Stimulated activated CD8-positive, alpha-beta memory T cell treated with anti-CD3 and anti-CD28 coated beads, Interleukin-7, amount 100 ng/mL, for 1 hour (primary cell): ENCODE measurements around the gene KCNMB1.
"Not testable (repeated sequence)": the region's sequence is repeated elsewhere in the genome, so short reads cannot be mapped to it uniquely, and the experiment has no call there.

ENCODE experiments used
- DNase-seq, 2 donors: peaks; one replicate each; pipeline ENCODE4 v3.0.0-alpha.2; 2020; ENCODE audit warnings: low read depth in 2 of 2

The KCNMB1 gene

DNA sequence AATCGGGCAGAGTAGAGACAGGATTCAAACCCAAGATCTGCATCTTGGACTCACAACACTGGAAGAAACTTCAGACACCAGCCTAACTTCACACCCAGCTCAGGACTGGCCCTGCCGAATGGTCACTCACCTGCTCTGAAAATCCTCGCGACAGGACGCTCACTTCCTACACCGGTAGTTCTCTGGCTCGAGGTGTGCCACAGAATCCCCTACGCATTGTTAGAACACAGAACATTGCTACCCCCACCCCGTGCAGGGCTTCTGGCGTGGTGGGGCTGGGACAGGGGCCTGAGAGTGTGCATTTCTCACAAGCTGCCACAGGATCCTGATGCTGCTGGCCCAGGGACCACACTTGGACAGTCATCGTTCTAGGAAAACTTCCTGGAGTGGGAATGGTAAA is 12.1 kb downstream of the KCNMB1 start:
- no peak for DNase-seq

- not testable (repeated sequence) for DNase-seq
Measured at GRCh38 chr5:170376526-170376925, 12.6 kb downstream of the KCNMB1 start.

- DNase-seq, result no peak
Measured at GRCh38 chr5:170375283-170375682, 13.9 kb downstream of the KCNMB1 start.

- DNase-seq, result no peak
Measured at GRCh38 chr5:170372971-170373370, 16.2 kb downstream of the KCNMB1 start.

GRCh38 chr5:170368586-170368985 is 20.6 kb downstream of the KCNMB1 start:
- no peak for DNase-seq

DNA sequence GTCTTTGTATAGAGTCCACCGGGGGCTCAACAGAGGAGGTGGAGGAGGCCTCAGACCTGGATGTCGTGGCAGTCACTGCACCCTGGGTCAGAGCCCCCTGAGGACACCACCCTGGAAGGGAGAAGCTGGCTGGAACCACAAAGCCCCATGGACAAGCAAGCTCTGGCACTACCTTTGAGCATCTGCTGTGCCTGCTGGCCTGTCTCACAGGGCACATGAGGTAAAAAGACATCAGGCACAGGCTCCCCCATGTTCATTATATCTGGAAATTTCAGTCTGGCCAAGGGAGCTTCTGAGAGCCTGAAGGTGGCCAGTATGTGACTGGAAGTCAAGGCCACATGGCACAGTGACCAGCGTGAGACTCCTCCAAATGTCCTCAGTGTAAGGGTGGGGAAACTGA is 22.9 kb downstream of the KCNMB1 start:
- no peak for DNase-seq

GRCh38 chr5:170365831-170366230 is 23.3 kb downstream of the KCNMB1 start:
- DNase-seq, result no peak

- no peak for DNase-seq
Measured at GRCh38 chr5:170365011-170365410, 24.2 kb downstream of the KCNMB1 start.

DNA sequence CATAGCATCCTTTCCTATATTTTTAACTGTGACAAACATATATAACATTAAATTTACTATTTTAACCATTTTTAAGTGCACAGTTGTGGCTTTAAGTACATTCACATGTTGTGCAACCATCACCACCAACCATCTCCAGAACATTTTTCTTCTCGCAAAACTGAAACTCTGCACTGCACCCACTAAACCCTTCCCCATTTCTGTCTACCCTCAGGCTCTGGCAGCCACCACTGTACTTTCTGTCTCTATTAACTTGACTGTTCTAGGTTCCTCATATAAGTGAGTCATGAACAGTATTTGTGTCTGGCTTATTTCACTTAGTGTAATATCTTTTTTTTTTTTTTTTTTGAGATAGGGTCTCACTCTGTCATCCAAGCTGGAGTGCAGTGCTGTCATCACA is 25.5 kb downstream of the KCNMB1 start:
- no peak for DNase-seq

DNA sequence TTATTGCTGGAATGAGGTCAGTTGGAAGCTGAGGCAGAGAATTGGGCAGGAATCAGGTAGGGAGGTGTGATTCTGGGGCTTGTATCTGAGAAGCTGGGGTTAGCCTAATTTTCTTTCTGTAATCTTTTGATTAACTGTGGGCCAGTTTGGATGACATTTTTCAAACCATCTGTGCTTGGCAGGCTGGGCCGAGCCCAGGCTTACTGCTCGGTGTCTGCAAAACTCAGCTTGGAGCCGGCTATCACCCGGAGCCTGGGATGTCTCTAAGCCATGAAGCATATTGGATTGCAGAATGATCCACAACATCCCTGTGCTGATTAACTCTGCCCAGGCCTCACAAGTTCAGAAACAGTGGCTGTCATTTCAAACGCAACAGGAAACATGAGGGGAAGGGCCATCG is 26.5 kb downstream of the KCNMB1 start:
- no peak for DNase-seq

- no peak for DNase-seq
Measured at GRCh38 chr5:170362102-170362501, 27.1 kb downstream of the KCNMB1 start.

DNA sequence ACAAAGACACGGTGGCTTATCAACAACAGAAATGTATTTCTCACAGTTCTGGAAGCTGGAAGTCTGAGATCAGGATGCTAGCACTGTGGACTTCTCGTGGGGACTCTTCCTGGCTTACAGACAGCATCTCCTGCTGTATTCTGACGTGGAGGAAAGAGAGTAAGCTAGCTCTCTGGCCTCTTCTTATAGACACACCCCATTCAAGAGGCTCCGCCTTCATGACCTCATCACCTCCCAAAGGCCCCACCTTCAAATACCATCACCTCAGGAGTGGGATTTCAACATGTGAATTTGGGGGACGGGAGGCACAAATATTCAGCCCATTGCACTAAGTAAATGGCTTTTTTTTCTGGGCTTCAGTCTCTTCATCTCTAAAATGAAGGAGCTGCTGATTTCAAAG is 27.6 kb downstream of the KCNMB1 start:
- no peak for DNase-seq

GRCh38 chr5:170361116-170361515 is 28.1 kb downstream of the KCNMB1 start:
- no peak for DNase-seq

DNA sequence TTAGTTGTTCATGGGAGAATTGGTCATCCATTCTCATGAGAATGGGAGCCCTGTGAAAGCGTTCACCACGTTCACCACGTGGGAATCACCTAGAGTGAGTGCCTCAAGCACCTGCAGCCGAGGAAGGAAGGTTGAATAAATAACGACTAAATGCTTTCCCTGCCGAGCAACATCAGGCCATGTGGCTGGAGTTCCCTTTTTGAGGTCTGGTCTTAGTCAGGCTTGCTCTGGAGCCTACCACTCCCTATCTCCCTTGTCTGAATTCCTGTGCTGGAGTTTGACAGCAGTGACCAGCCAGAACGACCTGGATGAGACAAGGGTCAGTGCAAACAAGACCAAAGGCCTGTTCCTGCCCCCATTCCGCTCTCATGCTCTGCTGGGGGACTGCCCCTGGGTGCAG is 28.5 kb downstream of the KCNMB1 start:
- no peak for DNase-seq

GRCh38 chr5:170357955-170358444 is 31.2 kb downstream of the KCNMB1 start:
- DNase-seq, result no peak

- no peak for DNase-seq
Measured at GRCh38 chr5:170355601-170356098, 33.5 kb downstream of the KCNMB1 start.

GRCh38 chr5:170353961-170354360 is 35.2 kb downstream of the KCNMB1 start:
- DNase-seq, result no peak

DNA sequence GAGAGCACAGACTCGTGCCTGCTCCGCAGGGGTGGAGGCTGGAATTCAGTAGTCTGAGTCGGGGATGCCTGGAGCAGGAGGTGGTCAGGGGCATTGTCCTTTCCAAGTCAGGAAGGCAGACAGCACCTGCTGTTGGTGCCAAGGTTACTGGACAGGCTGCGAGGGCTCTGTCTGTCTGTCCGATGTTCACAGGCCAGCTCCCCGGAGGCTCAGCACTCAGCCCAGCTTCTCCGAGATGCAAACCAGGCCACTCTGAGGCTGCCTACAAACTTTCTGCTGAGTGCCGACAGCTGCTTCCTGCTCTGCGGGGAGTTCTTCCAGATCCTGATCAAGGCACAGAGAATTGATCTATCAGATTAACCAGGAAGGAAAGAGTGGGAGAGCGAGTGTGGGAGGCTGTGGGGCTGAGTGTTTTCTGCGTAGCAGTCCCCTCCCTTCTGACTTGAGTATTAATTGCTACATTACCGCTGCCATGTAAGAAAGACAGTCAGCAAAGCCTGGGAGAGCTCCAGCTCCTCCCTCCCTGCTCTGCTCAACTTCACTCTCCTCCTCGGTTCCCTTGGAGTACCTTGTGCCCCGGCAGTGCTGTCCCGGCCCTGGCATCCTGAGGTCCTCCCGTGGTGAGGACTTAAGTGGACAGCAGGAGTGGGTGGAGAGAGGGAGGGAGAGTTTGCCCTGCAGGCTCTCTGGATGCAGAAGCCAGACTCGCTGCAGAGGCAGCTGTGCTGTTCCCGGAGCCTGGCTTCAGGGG is 36.0 kb downstream of the KCNMB1 start:
- no peak for DNase-seq

DNA sequence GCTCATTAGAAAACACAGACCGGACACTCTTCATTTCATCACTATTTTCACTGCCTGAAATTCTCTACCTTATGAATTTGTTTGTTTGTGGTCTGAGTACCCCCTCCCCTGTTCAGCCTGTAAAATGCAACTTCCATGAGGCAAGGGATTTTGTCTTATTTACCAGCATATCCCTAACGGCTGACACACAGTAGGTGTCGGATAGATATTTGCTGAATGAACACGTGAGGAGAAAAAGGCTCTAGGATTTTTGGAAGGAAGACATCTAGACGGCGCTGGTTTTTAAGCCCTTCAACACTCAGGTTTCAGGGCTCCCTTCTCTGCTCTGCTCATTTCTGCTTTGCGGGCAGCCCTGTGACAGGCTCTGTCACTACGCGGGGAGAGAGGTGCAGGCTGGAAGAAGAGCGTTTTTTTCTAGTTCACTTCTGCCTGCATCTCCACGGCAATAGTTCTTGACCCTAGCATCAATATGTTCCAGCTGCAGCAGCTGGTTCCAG is 41.0 kb downstream of the KCNMB1 start:
- no peak for DNase-seq

GRCh38 chr5:170347022-170347567 is 42.1 kb downstream of the KCNMB1 start:
- DNase-seq, result no peak

DNA sequence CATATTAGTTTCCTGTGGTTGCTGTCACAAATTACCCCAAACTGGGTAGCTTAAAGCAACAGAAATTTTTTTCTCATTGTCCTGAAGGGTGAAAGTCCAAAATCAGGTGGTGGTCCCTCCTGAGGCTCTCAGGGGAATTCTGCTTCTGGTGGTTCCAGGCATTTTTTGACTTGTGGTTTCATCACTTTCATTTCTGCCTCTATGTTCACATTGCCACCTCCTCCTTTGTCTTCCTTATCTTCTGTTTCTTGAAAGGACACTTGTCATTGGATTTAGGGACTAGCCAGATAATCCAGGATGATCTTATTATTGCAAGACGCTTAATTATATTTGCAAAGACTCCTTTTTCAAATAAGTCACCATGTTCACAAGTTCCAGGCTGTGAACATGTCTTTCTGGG is 43.2 kb downstream of the KCNMB1 start:
- no peak for DNase-seq

- DNase-seq, result no peak
Measured at GRCh38 chr5:170343177-170343576, 46.0 kb downstream of the KCNMB1 start.

DNA sequence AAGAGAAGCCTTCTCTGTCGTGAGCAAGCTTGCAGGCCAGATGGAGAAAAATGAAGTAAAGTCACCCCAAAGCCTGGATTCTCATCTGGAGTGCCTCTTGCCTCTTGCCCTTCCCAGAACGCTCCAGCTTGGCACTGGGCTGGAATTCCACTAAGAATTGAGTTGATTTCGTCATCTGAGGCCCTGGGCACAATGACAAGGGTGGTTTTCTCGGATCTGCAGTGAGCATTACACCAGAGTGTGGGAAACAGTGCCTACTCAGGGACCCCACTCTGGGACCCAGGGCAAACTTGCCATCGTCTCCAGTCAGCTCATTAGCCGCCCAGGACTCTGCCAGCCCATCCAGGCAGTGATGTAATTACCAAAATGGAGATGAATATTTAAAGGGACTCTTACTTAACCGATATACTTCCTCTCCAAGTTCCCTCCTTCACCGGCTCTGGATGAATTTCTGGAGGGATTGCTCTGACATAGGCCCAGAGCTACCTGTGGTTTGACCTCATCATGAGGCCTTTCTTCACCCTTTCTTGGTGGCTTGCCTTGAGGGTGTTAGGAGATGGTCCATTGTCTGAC is 46.9 kb downstream of the KCNMB1 start:
- DNase-seq, result no peak
